LNCAP (cell line): ENCODE measurements around the gene CCDC192.

Experiments used
- TF ChIP-seq, protein P1 (sequence below): fragments of 450-650 bp; IDR thresholded peaks from 2 replicates; pipeline ENCODE4 v1.5.1; 2017; ENCODE audit warnings: mild to moderate bottlenecking

The CCDC192 gene

DNA sequence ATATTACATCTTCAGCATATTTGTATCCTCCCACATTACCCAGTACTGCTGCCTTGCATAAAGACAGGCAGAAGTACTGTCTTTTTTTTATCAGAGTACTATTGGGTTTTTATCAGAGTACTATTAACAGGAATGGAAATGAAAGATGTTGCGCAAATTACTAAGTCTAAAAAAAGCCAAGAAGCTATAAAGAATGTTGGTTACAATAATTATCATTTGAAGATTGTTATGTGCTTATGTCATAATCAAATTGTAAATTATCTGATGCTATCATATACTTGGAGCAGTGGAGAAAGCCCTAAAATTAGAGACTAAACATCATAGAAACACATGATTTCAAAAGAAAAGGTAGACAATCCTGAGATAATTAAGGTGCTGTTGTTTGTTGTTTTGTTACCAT is 188.8 kb downstream of the CCDC192 start:
- TF ChIP-seq, protein P1, sequence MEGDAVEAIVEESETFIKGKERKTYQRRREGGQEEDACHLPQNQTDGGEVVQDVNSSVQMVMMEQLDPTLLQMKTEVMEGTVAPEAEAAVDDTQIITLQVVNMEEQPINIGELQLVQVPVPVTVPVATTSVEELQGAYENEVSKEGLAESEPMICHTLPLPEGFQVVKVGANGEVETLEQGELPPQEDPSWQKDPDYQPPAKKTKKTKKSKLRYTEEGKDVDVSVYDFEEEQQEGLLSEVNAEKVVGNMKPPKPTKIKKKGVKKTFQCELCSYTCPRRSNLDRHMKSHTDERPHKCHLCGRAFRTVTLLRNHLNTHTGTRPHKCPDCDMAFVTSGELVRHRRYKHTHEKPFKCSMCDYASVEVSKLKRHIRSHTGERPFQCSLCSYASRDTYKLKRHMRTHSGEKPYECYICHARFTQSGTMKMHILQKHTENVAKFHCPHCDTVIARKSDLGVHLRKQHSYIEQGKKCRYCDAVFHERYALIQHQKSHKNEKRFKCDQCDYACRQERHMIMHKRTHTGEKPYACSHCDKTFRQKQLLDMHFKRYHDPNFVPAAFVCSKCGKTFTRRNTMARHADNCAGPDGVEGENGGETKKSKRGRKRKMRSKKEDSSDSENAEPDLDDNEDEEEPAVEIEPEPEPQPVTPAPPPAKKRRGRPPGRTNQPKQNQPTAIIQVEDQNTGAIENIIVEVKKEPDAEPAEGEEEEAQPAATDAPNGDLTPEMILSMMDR, result no peak

DNA sequence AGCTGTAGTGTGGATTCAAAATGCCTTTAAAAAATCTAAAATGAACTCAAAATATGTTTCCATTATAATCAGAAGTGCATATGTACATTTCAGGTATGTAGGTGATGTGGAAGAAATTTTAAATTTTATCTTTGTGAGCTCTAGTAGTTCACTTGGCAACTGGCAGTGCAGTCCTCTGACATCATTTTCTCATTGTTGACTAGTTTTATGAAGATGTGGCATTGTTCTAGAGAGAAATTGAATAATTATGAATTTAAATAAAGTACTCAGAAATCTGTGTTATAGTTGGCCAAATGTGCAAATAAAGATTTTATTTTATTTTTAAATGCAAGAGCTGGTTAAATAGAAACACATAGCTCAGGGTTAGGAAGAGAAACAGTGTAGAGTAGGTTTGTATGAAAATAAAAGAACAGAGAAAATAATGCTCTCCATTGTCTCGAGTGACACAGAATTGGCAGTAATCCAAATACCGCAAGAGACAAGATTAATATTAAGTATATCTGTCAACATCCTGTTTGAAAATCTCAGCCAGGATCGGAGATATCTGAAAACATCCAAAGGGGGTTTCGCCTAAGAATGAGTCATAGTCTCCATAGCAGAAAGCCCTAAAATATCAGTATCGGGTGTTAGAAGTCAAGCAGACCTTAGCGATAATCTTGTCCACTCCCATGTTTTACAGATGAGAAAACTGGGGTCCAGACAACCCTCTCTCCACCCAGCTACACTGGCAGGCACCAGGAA is 189.4 kb downstream of the CCDC192 start:
- TF ChIP-seq, protein P1, result no peak

DNA sequence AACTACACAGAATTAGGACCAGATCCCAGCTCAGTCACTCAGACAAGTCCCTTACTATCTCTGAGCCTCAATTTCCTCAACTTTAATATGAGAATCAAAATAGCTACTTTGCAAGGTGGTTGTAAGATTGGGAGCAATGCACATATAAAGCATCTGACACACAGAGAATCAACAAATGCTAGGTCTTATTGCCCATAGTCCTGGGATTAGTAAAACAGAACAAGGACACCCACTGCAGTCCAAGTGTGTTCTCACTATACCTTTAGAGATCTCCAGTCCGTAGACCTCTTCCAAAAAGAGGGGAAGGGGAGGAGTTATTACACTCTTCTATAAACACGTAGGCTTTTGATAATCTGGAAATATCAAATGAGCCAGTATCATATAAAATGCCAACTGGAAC is 190.0 kb downstream of the CCDC192 start:
- TF ChIP-seq, protein P1, result no peak

DNA sequence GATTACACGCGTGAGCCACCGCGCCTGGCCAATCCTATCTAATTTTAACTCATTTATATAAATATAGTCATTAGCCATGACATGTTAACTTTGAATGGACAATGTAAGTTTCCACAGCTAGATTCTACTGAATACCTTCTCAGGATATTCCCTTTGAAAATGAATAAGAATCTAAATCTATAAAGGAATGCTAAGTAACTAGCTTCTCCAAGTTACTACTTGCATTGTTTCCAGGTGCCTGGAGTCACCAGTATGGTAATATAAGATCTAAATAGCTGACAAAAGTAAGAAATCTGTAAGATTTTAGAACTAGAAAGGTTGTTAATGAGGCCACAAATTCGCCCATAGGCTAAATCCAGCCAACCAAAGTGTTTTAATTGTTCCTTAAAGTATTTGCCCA is 191.3 kb downstream of the CCDC192 start:
- TF ChIP-seq, protein P1, result no peak

DNA sequence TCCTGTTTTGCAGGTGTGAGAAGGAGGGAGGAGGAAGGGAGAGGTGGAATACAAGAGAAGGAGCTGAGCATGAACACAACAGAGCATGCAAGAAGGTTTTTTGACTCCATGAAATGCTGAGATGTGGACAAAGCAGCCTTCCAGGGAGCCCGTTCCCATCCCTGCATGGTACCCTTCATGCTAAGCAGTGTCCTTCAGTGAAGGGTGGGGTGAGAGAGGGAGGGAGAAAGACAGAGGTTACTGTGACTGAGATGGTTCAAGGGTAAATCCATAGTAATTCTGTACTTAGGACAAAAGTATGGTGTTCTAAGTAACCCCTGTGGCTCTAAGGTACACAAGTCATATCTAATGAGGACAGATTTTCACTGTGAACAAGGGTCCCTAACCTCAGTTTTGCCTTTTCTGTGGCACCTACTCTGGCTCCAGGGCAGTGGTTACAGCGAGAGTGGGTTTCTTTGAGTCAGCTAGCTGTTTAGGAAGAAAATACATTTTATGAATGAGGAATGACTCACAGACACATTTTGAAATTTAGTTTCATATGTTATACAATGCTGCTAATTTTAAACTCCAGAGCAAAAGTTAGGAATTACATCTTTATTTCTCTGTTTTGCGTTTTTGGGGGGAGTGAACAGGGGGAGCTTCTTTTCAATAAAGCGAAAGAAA is 195.5 kb downstream of the CCDC192 start:
- TF ChIP-seq, protein P1, result no peak

DNA sequence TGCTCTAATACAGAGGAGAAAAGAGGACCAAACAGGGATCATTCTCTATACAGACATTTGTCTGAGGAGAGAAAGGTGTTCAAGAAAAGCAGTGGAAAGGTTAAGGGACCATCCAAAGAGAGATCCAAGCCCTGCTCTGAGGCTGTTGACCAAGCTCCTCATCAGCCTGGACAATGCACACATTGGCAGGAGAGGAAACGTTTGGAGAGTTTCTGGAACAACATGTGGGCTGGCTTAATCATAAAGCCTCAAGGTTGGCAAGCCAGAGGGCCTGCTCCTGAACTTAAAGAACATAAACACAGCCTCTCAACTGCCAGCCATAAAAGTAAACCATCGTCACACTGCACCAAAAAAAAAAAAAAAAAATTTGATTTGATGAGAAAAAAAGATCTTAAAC is 196.0 kb downstream of the CCDC192 start:
- TF ChIP-seq, protein P1, result no peak

DNA sequence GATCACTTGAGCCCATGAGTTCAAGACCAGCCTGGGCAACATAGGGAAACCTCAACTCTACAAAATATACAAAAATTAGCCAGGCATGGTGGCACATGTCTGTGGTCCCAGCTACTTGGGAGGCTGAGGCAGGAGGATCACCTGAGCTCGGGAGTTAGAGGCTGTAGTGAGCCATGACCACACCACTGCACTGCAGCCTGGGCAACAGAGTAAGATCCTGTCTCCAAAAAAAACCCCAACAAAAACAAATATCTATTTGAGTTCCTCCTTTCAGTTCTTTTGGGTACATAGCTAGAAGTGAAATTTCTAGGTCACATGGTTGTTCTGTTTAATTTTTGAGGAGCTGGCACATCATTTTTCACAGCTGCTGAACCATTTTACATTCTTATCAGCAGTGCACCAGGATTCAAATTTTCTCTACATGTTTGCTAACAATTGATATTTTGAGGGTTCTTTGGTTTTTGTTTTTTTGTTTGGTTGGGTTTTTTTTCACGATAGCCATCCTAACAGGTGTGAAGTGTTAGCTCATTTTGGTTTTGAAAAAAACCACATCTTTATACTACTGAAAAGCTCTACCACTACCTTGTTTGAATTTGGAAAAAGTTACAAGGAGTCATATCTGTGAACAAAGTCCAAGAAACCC is 203.5 kb downstream of the CCDC192 start:
- TF ChIP-seq, protein P1, result no peak
